Measurements from ENCODE around the gene PHF2.

PHF2 gene

DNA sequence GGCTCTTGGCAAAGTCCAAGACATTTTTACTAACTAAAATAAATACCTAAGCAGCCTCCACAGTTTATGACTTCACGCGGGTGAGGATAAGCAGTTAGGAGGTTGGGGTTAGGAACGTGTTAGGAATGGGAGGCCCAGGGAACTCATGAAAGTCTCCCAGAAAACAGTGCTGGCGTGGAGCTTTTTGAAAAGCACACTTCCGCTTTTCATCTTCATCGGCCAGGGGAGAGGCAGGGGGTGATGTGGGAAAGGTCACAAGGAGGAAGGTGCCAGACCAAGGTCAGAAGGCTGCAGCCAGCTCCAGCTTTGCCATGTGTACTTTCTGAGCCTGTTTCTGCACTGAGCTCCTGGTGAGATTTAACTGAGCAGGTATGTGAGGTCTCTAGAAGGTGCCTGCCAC is 149.0 kb downstream of the PHF2 start:
- no peaks in the 10 kb centered on the region for H3K4me1 ChIP-seq (ENCODE audit: low read depth, poor library complexity, severe bottlenecking)
- no peak overlapping the region for H3K4me2 ChIP-seq
- no peak overlapping the region for H3K27ac ChIP-seq
- H3K4me3 ChIP-seq (IDR thresholded peaks at IDR 0.05; ENCODE audit: insufficient read depth, low read depth, low read length), result no peak overlapping the region
- no peak for TF ChIP-seq CTCF (conservative IDR thresholded peaks at IDR 0.05; ENCODE audit: low read depth, low read length)
- no peaks in the 10 kb centered on the region for H3K79me2 ChIP-seq (ENCODE audit: insufficient read depth, low read depth)
- H3K27me3 ChIP-seq (ENCODE audit: insufficient read depth, low read depth), result no peaks in the 10 kb centered on the region
- no peak overlapping the region for H2AFZ ChIP-seq (ENCODE audit: low read depth)
- no peaks in the 10 kb centered on the region for H3K36me3 ChIP-seq (ENCODE audit: insufficient read depth)
- H4K20me1 ChIP-seq (ENCODE audit: insufficient read depth), result no peaks in the 10 kb centered on the region
- no peak overlapping the region for H3K9ac ChIP-seq

- Histone ChIP-seq H3K36me3 (ENCODE audit: insufficient read depth) (no peaks in the 10 kb centered on the region), H4K20me1 (ENCODE audit: insufficient read depth) (no peaks in the 10 kb centered on the region), H3K27me3 (ENCODE audit: insufficient read depth, low read depth) (no peaks in the 10 kb centered on the region), H3K9ac (no peak overlapping the region), H2AFZ (ENCODE audit: low read depth) (no peak overlapping the region), H3K79me2 (ENCODE audit: insufficient read depth, low read depth) (no peaks in the 10 kb centered on the region), H3K4me3 (IDR thresholded peaks at IDR 0.05; ENCODE audit: insufficient read depth, low read depth, low read length) (no peak overlapping the region), H3K27ac (no peak overlapping the region), H3K4me2 (no peak overlapping the region), H3K4me1 (ENCODE audit: low read depth, poor library complexity, severe bottlenecking) (no peaks in the 10 kb centered on the region)
- no peak for TF ChIP-seq CTCF (conservative IDR thresholded peaks at IDR 0.05; ENCODE audit: low read depth, low read length)
These were observed 149.8 kb downstream of the PHF2 start for GRCh38 chr9:93726147-93726546.
